OCI-LY3 (cell line): ENCODE results near the gene ZNF385A.

Experiments
- CTCF ChIP-seq: fragments of 200-600, 300-600 bp; sonication (generic); IDR thresholded peaks from 2 replicates; pipeline ENCODE4 v1.5.1; 2014; ENCODE audit warnings: antibody characterized with exemption, low read length, low read depth
- EZH2phosphoT487 ChIP-seq: fragments of 200-600 bp; shearing (Covaris generic); IDR thresholded peaks from 2 replicates; pipeline ENCODE4 v1.6.1; 2018; ENCODE audit warnings: antibody characterized with exemption, mixed run types, low read depth

- no peak for TF ChIP-seq CTCF
- no peak for TF ChIP-seq EZH2phosphoT487
Measured at GRCh38 chr12:54369597-54370131, 14.9 kb downstream of the ZNF385A start.
